Superior temporal gyrus (tissue), 1 donor: ENCODE measurements around the gene TEX264.

Experiments
- DNase-seq: peaks from one replicate; pipeline ENCODE4 v3.0.0-alpha.2; 2016; ENCODE audit errors: extremely low spot score

The TEX264 gene

GRCh38 chr3:51673802-51674654 lies 3.0 kb downstream of the TEX264 start:
- DNase-seq, result no peak

- DNase-seq, result no peak
Measured at GRCh38 chr3:51675201-51675611, 4.2 kb downstream of the TEX264 start.

- DNase-seq, result no peak
Measured at GRCh38 chr3:51676102-51676640, 5.1 kb downstream of the TEX264 start.

GRCh38 chr3:51677358-51677757 lies 6.3 kb downstream of the TEX264 start:
- DNase-seq, result no peak

- no peak for DNase-seq
Measured at GRCh38 chr3:51678186-51678585, 7.1 kb downstream of the TEX264 start.

GRCh38 chr3:51678641-51679040 lies 7.6 kb downstream of the TEX264 start:
- DNase-seq, result no peak

- no peak for DNase-seq
Measured at GRCh38 chr3:51679318-51679717, 8.3 kb downstream of the TEX264 start.

- no peak for DNase-seq
Measured at GRCh38 chr3:51679777-51680176, 8.7 kb downstream of the TEX264 start.

GRCh38 chr3:51680196-51680595 lies 9.1 kb downstream of the TEX264 start:
- DNase-seq, result no peak

GRCh38 chr3:51680663-51681230 lies 9.7 kb downstream of the TEX264 start:
- DNase-seq, result no peak

- no peak for DNase-seq
Measured at GRCh38 chr3:51681453-51681852, 10.4 kb downstream of the TEX264 start.

GRCh38 chr3:51682079-51682478 lies 11.0 kb downstream of the TEX264 start:
- DNase-seq, result peak; percentile 81

GRCh38 chr3:51682526-51682925 lies 11.5 kb downstream of the TEX264 start:
- no peak for DNase-seq

- DNase-seq, result no peak
Measured at GRCh38 chr3:51683566-51683965, 12.5 kb downstream of the TEX264 start.

GRCh38 chr3:51684971-51685751 lies 14.1 kb downstream of the TEX264 start:
- DNase-seq, result no peak

- DNase-seq, result no peak
Measured at GRCh38 chr3:51686056-51686455, 15.0 kb downstream of the TEX264 start.

GRCh38 chr3:51686512-51687215 lies 15.6 kb downstream of the TEX264 start:
- DNase-seq, result no peak

- DNase-seq, result no peak
Measured at GRCh38 chr3:51687431-51688205, 16.6 kb downstream of the TEX264 start.

GRCh38 chr3:51688206-51688600 lies 17.2 kb downstream of the TEX264 start:
- no peak for DNase-seq

GRCh38 chr3:51691021-51691420 lies 20.0 kb downstream of the TEX264 start:
- no peak for DNase-seq

GRCh38 chr3:51691949-51692348 lies 20.9 kb downstream of the TEX264 start:
- no peak for DNase-seq
